H9 (cell line): Measurements from ENCODE around the gene CNN3. TPM values are rescaled to one million over a fixed set of nuclear protein-coding genes. Genes with fewer than 3 reads are reported as not detected.

Experiments used
- DNase-seq: peaks from one replicate; pipeline ENCODE4 v3.0.0-alpha.2; 2017
- H2AFZ ChIP-seq: one replicate; pipeline ENCODE4 v1.6.1; 2013; ENCODE audit warnings: mild to moderate bottlenecking, low read length, control low read depth, moderate library complexity
- H2AK5ac ChIP-seq: 2 replicates; pipeline ENCODE4 v1.6.1; 2013; ENCODE audit warnings: low read length, control low read depth, mixed read lengths; ENCODE audit not compliant: insufficient read length
- H2BK120ac ChIP-seq: one replicate; pipeline ENCODE4 v1.6.1; 2013; ENCODE audit warnings: low read depth, mild to moderate bottlenecking, low read length, control low read depth, inconsistent platforms; ENCODE audit not compliant: poor library complexity, severe bottlenecking
- H2BK12ac ChIP-seq: 2 replicates; pipeline ENCODE4 v1.6.1; 2013; ENCODE audit warnings: low read length, control low read depth, mixed read lengths, low read depth; ENCODE audit not compliant: insufficient read length
- H2BK15ac ChIP-seq: 2 replicates; pipeline ENCODE4 v1.6.1; 2013; ENCODE audit warnings: low read depth, low read length, control low read depth
- H2BK20ac ChIP-seq: one replicate; pipeline ENCODE4 v1.6.1; 2013; ENCODE audit warnings: low read depth, mild to moderate bottlenecking, low read length, control low read depth, inconsistent platforms; ENCODE audit not compliant: poor library complexity, severe bottlenecking
- H2BK5ac ChIP-seq: 2 replicates; pipeline ENCODE4 v1.6.1; 2013; ENCODE audit warnings: low read length, control low read depth, mixed read lengths; ENCODE audit not compliant: insufficient read length
- H3K14ac ChIP-seq: 2 replicates; pipeline ENCODE4 v1.6.1; 2013; ENCODE audit warnings: low read length, control low read depth; ENCODE audit not compliant: insufficient read depth
- H3K18ac ChIP-seq: 2 replicates; pipeline ENCODE4 v1.6.1; 2013; ENCODE audit warnings: low read depth, mild to moderate bottlenecking, mixed read lengths, low read length, control low read depth; ENCODE audit not compliant: insufficient read length
- H3K23ac ChIP-seq: 2 replicates; pipeline ENCODE4 v1.6.1; 2013; ENCODE audit warnings: low read length, control low read depth, mixed read lengths, low read depth; ENCODE audit not compliant: insufficient read length
- H3K23me2 ChIP-seq: 2 replicates; pipeline ENCODE4 v1.6.1; 2013; ENCODE audit warnings: low read depth, mild to moderate bottlenecking, mixed read lengths, low read length, control low read depth; ENCODE audit not compliant: insufficient read length, poor library complexity, severe bottlenecking
- H3K27ac ChIP-seq: 2 replicates; pipeline ENCODE4 v1.5.1; 2013; ENCODE audit warnings: low read length, control low read depth, mixed read lengths, low read depth; ENCODE audit not compliant: insufficient read length
- H3K27me3 ChIP-seq: 2 replicates; pipeline ENCODE4 v1.6.1; 2013; ENCODE audit warnings: low read length, control low read depth, inconsistent platforms; ENCODE audit not compliant: insufficient read depth
- H3K4ac ChIP-seq: 2 replicates; pipeline ENCODE4 v1.6.1; 2013; ENCODE audit warnings: low read depth, mild to moderate bottlenecking, control low read depth, inconsistent platforms, low read length, moderate library complexity
- H3K4me1 ChIP-seq: 2 replicates; pipeline ENCODE4 v1.6.1; 2013; ENCODE audit warnings: low read length, control low read depth, inconsistent platforms; ENCODE audit not compliant: insufficient read depth
- H3K4me2 ChIP-seq: 2 replicates; pipeline ENCODE4 v1.6.1; 2013; ENCODE audit warnings: low read length, control low read depth, mixed read lengths; ENCODE audit not compliant: insufficient read length, insufficient read depth
- H3K56ac ChIP-seq: 2 replicates; pipeline ENCODE4 v1.6.1; 2013; ENCODE audit warnings: low read depth, mild to moderate bottlenecking, mixed read lengths, low read length, control low read depth; ENCODE audit not compliant: insufficient read length
- H3K79me1 ChIP-seq: 2 replicates; pipeline ENCODE4 v1.6.1; 2013; ENCODE audit warnings: low read depth, mild to moderate bottlenecking, moderate library complexity, low read length, control low read depth, inconsistent platforms; ENCODE audit not compliant: insufficient read depth, poor library complexity, severe bottlenecking
- H3K79me2 ChIP-seq: 2 replicates; pipeline ENCODE4 v1.6.1; 2013; ENCODE audit warnings: low read length, control low read depth, inconsistent platforms; ENCODE audit not compliant: insufficient read depth
- H3K9ac ChIP-seq: 2 replicates; pipeline ENCODE4 v1.6.1; 2013; ENCODE audit warnings: low read length, control low read depth, mixed read lengths; ENCODE audit not compliant: insufficient read length; ENCODE audit errors: extremely low read depth
- H3K9me3 ChIP-seq: one replicate; pipeline ENCODE4 v1.6.1; 2013; ENCODE audit warnings: low read depth, low read length, inconsistent platforms; ENCODE audit not compliant: control insufficient read depth
- H3T11ph ChIP-seq: one replicate; pipeline ENCODE4 v1.6.1; 2013; ENCODE audit warnings: mild to moderate bottlenecking, low read length, control low read depth, inconsistent platforms
- H4K20me1 ChIP-seq: one replicate; pipeline ENCODE4 v1.6.1; 2013; ENCODE audit not compliant: control insufficient read depth, insufficient read length, insufficient read depth
- H4K5ac ChIP-seq: 2 replicates; pipeline ENCODE4 v1.6.1; 2013; ENCODE audit warnings: low read depth, mild to moderate bottlenecking, mixed read lengths, low read length, control low read depth; ENCODE audit not compliant: insufficient read length
- H4K8ac ChIP-seq: replicated peaks from 2 replicates; pipeline ENCODE4 v1.6.1; 2013; ENCODE audit warnings: low read length, control low read depth, mixed read lengths, low read depth; ENCODE audit not compliant: insufficient read length
- H4K91ac ChIP-seq: 2 replicates; pipeline ENCODE4 v1.6.1; 2013; ENCODE audit warnings: low read depth, mild to moderate bottlenecking, moderate library complexity, mixed read lengths, low read length, control low read depth; ENCODE audit not compliant: insufficient read length
- H3K27ac Mint-ChIP-seq, 3 experiments: 2 replicates in 2 of 3; 3 replicates in 1 of 3; pipeline ENCODE4 v1.8.0; 2020 to 2021; ENCODE audit warnings: mixed read lengths in 3 of 3, mild to moderate bottlenecking in 1 of 3, moderate library complexity in 1 of 3
- H3K27me3 Mint-ChIP-seq: 2 replicates; pipeline ENCODE4 v1.8.0; 2021; ENCODE audit warnings: low read depth, mild to moderate bottlenecking, moderate library complexity, mixed read lengths
- H3K36me3 Mint-ChIP-seq, 3 experiments: 2 replicates in 2 of 3; 3 replicates in 1 of 3; pipeline ENCODE4 v1.8.0; 2020 to 2021; ENCODE audit warnings: low read depth in 3 of 3, mixed read lengths in 3 of 3; ENCODE audit not compliant: insufficient read depth in 1 of 3
- H3K4me1 Mint-ChIP-seq, 2 experiments: 2 replicates each; pipeline ENCODE4 v1.8.0; 2020; ENCODE audit warnings: mixed read lengths in 2 of 2
- H3K4me3 Mint-ChIP-seq, 2 experiments: 2 replicates in 1 of 2; 3 replicates in 1 of 2; pipeline ENCODE4 v1.8.0; 2020 to 2021; ENCODE audit warnings: mild to moderate bottlenecking in 2 of 2, mixed read lengths in 2 of 2, moderate library complexity in 1 of 2
- H3K9me3 Mint-ChIP-seq, 2 experiments: 2 replicates in 1 of 2; 3 replicates in 1 of 2; pipeline ENCODE4 v1.8.0; 2020; ENCODE audit warnings: mild to moderate bottlenecking in 2 of 2, mixed read lengths in 2 of 2, moderate library complexity in 1 of 2
- WGBS: extraction: QIAGEN DNeasy Blood & Tissue Kit; methylation state at CpG from one replicate; pipeline ENCODE4 v1.1.7; 2013; ENCODE audit warnings: missing lambda C conversion rate, low lambda C conversion rate, mixed read lengths; ENCODE audit not compliant: insufficient read length; ENCODE audit errors: extremely low coverage; 5-methylcytosine and 5-hydroxymethylcytosine counted together
- total RNA-seq: library from RNA; stranded (reverse); gene quantifications from 2 replicates; pipeline ENCODE4 v1.2.1, GENCODE V29; 2021
- TF ChIP-seq, protein P1 (sequence below): fragments of 200-600 bp; sonication (generic); conservative IDR thresholded peaks from 3 replicates; pipeline ENCODE4 v1.8.0; 2021; ENCODE audit warnings: antibody characterized with exemption, mild to moderate bottlenecking

CNN3 gene
- total RNA-seq, 1 experiment from 2014 or later = 279 TPM

DNA sequence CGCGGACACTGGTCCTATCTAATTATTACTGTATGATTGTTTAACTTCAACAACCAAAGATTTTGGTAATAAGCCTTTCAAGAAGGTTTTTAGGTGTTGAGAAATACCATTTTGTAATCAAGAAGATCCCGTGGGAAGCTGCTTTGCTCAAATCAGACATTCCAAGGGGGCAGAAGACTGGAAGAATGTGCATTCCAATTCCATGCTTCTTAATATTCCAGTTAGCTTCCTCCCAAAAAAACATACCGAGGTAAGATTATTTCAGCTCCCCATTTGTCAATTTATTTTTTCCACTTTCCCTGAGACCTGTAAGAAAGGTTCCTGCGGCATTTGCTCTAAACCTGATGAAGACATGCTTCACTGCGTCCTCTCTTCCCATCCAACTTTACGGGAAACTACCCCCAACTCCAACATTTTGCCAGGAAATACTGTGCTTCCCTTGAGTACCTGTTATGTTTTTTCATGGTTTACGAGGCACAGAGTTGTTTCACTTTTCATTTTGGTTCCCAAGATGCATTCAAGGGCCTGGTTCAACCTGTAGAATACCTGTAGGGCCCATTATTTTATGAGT is 4.1 kb downstream of the CNN3 start:
- Mint-ChIP-seq H3K27me3 (no peaks in the 10 kb centered on the region; the same call in 1 of the 2 replicates), H3K27ac (peak overlapping the region in 2 of 3 experiments; percentile 36 to 91; a peak in 5 of 7 replicates), H3K4me1 (peaks cover 67 to 71% of the 10 kb centered on the region in 2 experiments), H3K4me3 (peak overlapping the region in 1 of 2 experiments; percentile 43; a peak in 1 of 5 replicates), H3K36me3 (peaks cover 16 to 37% (median 32%) of the 10 kb centered on the region in 3 experiments), H3K9me3 (peaks cover 0 to 2% of the 10 kb centered on the region in 2 experiments; a peak in 1 of 5 replicates)
- H3K23ac ChIP-seq = no peak overlapping the region
- peak overlapping the region; percentile 17 for H3K4me2 ChIP-seq
- no peaks in the 10 kb centered on the region for H3K9me3 ChIP-seq
- H2BK5ac ChIP-seq = no peak overlapping the region
- H3K4ac ChIP-seq = no peak overlapping the region
- H3K79me2 ChIP-seq = peaks cover 63% of the 10 kb centered on the region
- no peak overlapping the region for H3K14ac ChIP-seq
- H2AK5ac ChIP-seq = no peak overlapping the region
- peaks cover 10% of the 10 kb centered on the region for H3K79me1 ChIP-seq
- H3T11ph ChIP-seq = no peak overlapping the region
- H3K18ac ChIP-seq = no peak overlapping the region
- no peak overlapping the region for H2BK120ac ChIP-seq
- peaks cover 9% of the 10 kb centered on the region for H3K4me1 ChIP-seq
- no peaks in the 10 kb centered on the region for H4K20me1 ChIP-seq
- H3K27ac ChIP-seq = no peak overlapping the region
- H4K91ac ChIP-seq = no peak overlapping the region
- no peak overlapping the region for H2BK20ac ChIP-seq
- H2BK15ac ChIP-seq = no peak overlapping the region
- no peak overlapping the region for H3K9ac ChIP-seq
- DNase-seq = no peak
- no CpG with 5 or more reads among the region's 8 CpGs for WGBS
- H3K23me2 ChIP-seq = peaks cover 10% of the 10 kb centered on the region
- no peak overlapping the region for H2BK12ac ChIP-seq
- no peak overlapping the region for H2AFZ ChIP-seq
- TF ChIP-seq, protein P1, sequence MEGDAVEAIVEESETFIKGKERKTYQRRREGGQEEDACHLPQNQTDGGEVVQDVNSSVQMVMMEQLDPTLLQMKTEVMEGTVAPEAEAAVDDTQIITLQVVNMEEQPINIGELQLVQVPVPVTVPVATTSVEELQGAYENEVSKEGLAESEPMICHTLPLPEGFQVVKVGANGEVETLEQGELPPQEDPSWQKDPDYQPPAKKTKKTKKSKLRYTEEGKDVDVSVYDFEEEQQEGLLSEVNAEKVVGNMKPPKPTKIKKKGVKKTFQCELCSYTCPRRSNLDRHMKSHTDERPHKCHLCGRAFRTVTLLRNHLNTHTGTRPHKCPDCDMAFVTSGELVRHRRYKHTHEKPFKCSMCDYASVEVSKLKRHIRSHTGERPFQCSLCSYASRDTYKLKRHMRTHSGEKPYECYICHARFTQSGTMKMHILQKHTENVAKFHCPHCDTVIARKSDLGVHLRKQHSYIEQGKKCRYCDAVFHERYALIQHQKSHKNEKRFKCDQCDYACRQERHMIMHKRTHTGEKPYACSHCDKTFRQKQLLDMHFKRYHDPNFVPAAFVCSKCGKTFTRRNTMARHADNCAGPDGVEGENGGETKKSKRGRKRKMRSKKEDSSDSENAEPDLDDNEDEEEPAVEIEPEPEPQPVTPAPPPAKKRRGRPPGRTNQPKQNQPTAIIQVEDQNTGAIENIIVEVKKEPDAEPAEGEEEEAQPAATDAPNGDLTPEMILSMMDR = no peak
- H3K27me3 ChIP-seq = no peaks in the 10 kb centered on the region
- no peak overlapping the region for H4K8ac ChIP-seq
- no peak overlapping the region for H4K5ac ChIP-seq
- H3K56ac ChIP-seq = no peak overlapping the region
